Endothelial cell of umbilical vein (primary cell): ENCODE data around the gene IFT57.

Experiments used
- CTCF ChIP-seq, 2 donors: IDR thresholded peaks; 1 replicate in 1 of 2; 2 replicates in 1 of 2; pipeline ENCODE4 v1.5.1; 2011; ENCODE audit warnings: low read length in 2 of 2, mild to moderate bottlenecking in 2 of 2, moderate library complexity in 2 of 2, control low read depth in 1 of 2, inconsistent platforms in 1 of 2, low read depth in 1 of 2; ENCODE audit not compliant: insufficient read depth in 1 of 2; ENCODE audit errors: extremely low read depth in 1 of 2
- EZH2 ChIP-seq: IDR thresholded peaks from 2 replicates; pipeline ENCODE4 v1.6.1; 2012; ENCODE audit warnings: borderline replicate concordance, low read depth, mild to moderate bottlenecking, moderate library complexity, low read length, inconsistent platforms; ENCODE audit not compliant: severe bottlenecking
- FOS ChIP-seq: IDR thresholded peaks from 2 replicates; pipeline ENCODE4 v1.6.1; 2011; ENCODE audit warnings: mild to moderate bottlenecking, low read length, moderate library complexity, borderline replicate concordance; ENCODE audit not compliant: insufficient read depth
- GATA2 ChIP-seq: IDR thresholded peaks from 2 replicates; pipeline ENCODE4 v1.7.0; 2011; ENCODE audit warnings: low read depth, mild to moderate bottlenecking, moderate library complexity, mixed read lengths, low read length; ENCODE audit not compliant: insufficient read length, insufficient read depth
- JUN ChIP-seq: IDR thresholded peaks from 2 replicates; pipeline ENCODE4 v1.6.1; 2011; ENCODE audit warnings: borderline replicate concordance, low read depth; ENCODE audit not compliant: insufficient read length, insufficient read depth
- MAX ChIP-seq: IDR thresholded peaks from 2 replicates; pipeline ENCODE4 v1.6.1; 2011; ENCODE audit not compliant: insufficient read depth, insufficient read length
- POLR2A ChIP-seq: IDR thresholded peaks from 2 replicates; pipeline ENCODE4 v1.6.1; 2012; ENCODE audit warnings: low read depth, mild to moderate bottlenecking, control low read depth, low read length
- POLR2AphosphoS5 ChIP-seq: IDR thresholded peaks from 2 replicates; pipeline ENCODE4 v1.6.1; 2012; ENCODE audit warnings: low read depth, mild to moderate bottlenecking, control low read depth, low read length, moderate library complexity; ENCODE audit not compliant: insufficient read depth

- no peak for TF ChIP-seq CTCF (IDR thresholded peaks at IDR 0.05; ENCODE audit: extremely low read depth in 1 of 2, insufficient read depth in 1 of 2, low read depth in 1 of 2, low read length in 2 of 2)
- no peak for TF ChIP-seq POLR2AphosphoS5
- TF ChIP-seq MAX, result no peak
- no peak for TF ChIP-seq POLR2A
- TF ChIP-seq EZH2, result no peak
- TF ChIP-seq JUN, result no peak
- no peak for TF ChIP-seq FOS
- no peak for TF ChIP-seq GATA2
Observed at GRCh38 chr3:108119398-108120104, 102.7 kb downstream of the IFT57 start.
